B cell (primary cell): ENCODE data around the gene RDH12.

ENCODE experiments used
- CTCF ChIP-seq: fragments of 200-600 bp; IDR thresholded peaks from one replicate; pipeline ENCODE4 v1.8.0; 2022; ENCODE audit warnings: antibody characterized with exemption, mild to moderate bottlenecking
- EZH2 ChIP-seq: IDR thresholded peaks from 2 replicates; pipeline ENCODE4 v1.6.1; 2012; ENCODE audit warnings: borderline replicate concordance, low read depth, mild to moderate bottlenecking, moderate library complexity, low read length; ENCODE audit not compliant: insufficient read depth, poor library complexity, severe bottlenecking

GRCh38 chr14:67675219-67675582, 26.5 kb upstream of the RDH12 start:
- TF ChIP-seq EZH2 (no peak), CTCF (no peak)
